WERI-Rb-1 (cell line): ENCODE results near the gene DGKQ.

Experiments
- DNase-seq: peaks from one replicate; pipeline ENCODE4 v3.0.0-alpha.2; 2020
- H3K27ac ChIP-seq: fragments of 250-450 bp; sonication (Bioruptor Pico); 2 replicates; pipeline ENCODE4 v1.5.1; 2020; ENCODE audit warnings: mild to moderate bottlenecking, moderate library complexity
- H3K27me3 ChIP-seq: fragments of 250-450 bp; sonication (Bioruptor Pico); 2 replicates; pipeline ENCODE4 v1.5.1; 2021; ENCODE audit warnings: mild to moderate bottlenecking, low read depth, moderate library complexity; ENCODE audit not compliant: insufficient read depth, severe bottlenecking
- H3K36me3 ChIP-seq: fragments of 250-450 bp; sonication (Bioruptor Pico); 2 replicates; pipeline ENCODE4 v1.5.1; 2020; ENCODE audit warnings: mild to moderate bottlenecking, moderate library complexity
- H3K4me3 ChIP-seq: 2 replicates; pipeline ENCODE4 v1.5.1; 2011; ENCODE audit warnings: low read depth, mild to moderate bottlenecking, control low read depth, low read length
- H3K9me3 ChIP-seq: fragments of 250-450 bp; sonication (Bioruptor Pico); 2 replicates; pipeline ENCODE4 v1.5.1; 2021; ENCODE audit warnings: mild to moderate bottlenecking, moderate library complexity; ENCODE audit not compliant: severe bottlenecking
- CTCF ChIP-seq: IDR thresholded peaks from 2 replicates; pipeline ENCODE4 v1.5.1; 2011; ENCODE audit warnings: low read depth, mild to moderate bottlenecking, control low read depth, inconsistent platforms, low read length

DGKQ gene

GRCh38 chr4:917992-918391 lies 55.4 kb downstream of the DGKQ start:
- no peaks in the 10 kb centered on the region for H3K9me3 ChIP-seq
- H3K27me3 ChIP-seq, result no peaks in the 10 kb centered on the region
- DNase-seq, result no peak
- no peak overlapping the region for H3K27ac ChIP-seq
- no peak overlapping the region for H3K4me3 ChIP-seq
- no peak for TF ChIP-seq CTCF
- H3K36me3 ChIP-seq, result peaks cover 6% of the 10 kb centered on the region

- TF ChIP-seq CTCF, result no peak
- Histone ChIP-seq H3K4me3 (no peak overlapping the region), H3K27me3 (no peaks in the 10 kb centered on the region), H3K36me3 (peaks cover 8% of the 10 kb centered on the region), H3K27ac (no peak overlapping the region), H3K9me3 (no peaks in the 10 kb centered on the region)
- DNase-seq, result no peak
Measured at GRCh38 chr4:917466-917865, 55.9 kb downstream of the DGKQ start.

GRCh38 chr4:915595-915994 lies 57.8 kb downstream of the DGKQ start:
- H3K4me3 ChIP-seq, result no peak overlapping the region
- H3K36me3 ChIP-seq, result peaks cover 22% of the 10 kb centered on the region
- no peak for DNase-seq

GRCh38 chr4:915041-915474 lies 58.3 kb downstream of the DGKQ start:
- Histone ChIP-seq H3K27ac (no peak overlapping the region), H3K27me3 (no peaks in the 10 kb centered on the region)

More at GRCh38 chr4:915595-915994, 57.8 kb downstream of the DGKQ start:
- H3K9me3 ChIP-seq, result no peaks in the 10 kb centered on the region
- no peak overlapping the region for H3K27ac ChIP-seq
- no peaks in the 10 kb centered on the region for H3K27me3 ChIP-seq
- TF ChIP-seq CTCF, result no peak

GRCh38 chr4:914531-914930 lies 58.8 kb downstream of the DGKQ start:
- no peak for DNase-seq
- no peak overlapping the region for H3K4me3 ChIP-seq

More at GRCh38 chr4:915041-915474, 58.3 kb downstream of the DGKQ start:
- TF ChIP-seq CTCF, result no peak
- H3K9me3 ChIP-seq, result no peaks in the 10 kb centered on the region
- no peak for DNase-seq
- no peak overlapping the region for H3K4me3 ChIP-seq
- peaks cover 25% of the 10 kb centered on the region for H3K36me3 ChIP-seq

More at GRCh38 chr4:914531-914930, 58.8 kb downstream of the DGKQ start:
- Histone ChIP-seq H3K27me3 (no peaks in the 10 kb centered on the region), H3K36me3 (peaks cover 29% of the 10 kb centered on the region), H3K9me3 (no peaks in the 10 kb centered on the region), H3K27ac (no peak overlapping the region)
- TF ChIP-seq CTCF, result no peak
